SJSA1 (cell line): Measurements from ENCODE around the gene EDA. TPM values are rescaled to one million over a fixed set of nuclear protein-coding genes. Genes with fewer than 3 reads are reported as not detected.
"Not testable (repeated sequence)": the region's sequence is repeated elsewhere in the genome, so short reads cannot be mapped to it uniquely, and the experiment has no call there.

Source experiments
- DNase-seq, 2 experiments: peaks; one replicate each; pipeline ENCODE4 v3.0.0-alpha.2; 2015 to 2020; ENCODE audit warnings: low spot score in 2 of 2, low read depth in 1 of 2
- H3K27ac ChIP-seq: fragments of 250-450 bp; sonication (Bioruptor Pico); 2 replicates; pipeline ENCODE4 v1.5.1; 2020; ENCODE audit warnings: mild to moderate bottlenecking, moderate library complexity
- H3K27me3 ChIP-seq: fragments of 250-450 bp; sonication (Bioruptor Pico); replicated peaks from 2 replicates; pipeline ENCODE4 v1.5.1; 2020; ENCODE audit warnings: mild to moderate bottlenecking, moderate library complexity
- H3K36me3 ChIP-seq: fragments of 250-450 bp; sonication (Bioruptor Pico); 2 replicates; pipeline ENCODE4 v1.5.1; 2020; ENCODE audit warnings: mild to moderate bottlenecking
- H3K4me1 ChIP-seq: fragments of 250-450 bp; sonication (Bioruptor Pico); replicated peaks from 2 replicates; pipeline ENCODE4 v1.6.1; 2021; ENCODE audit warnings: mild to moderate bottlenecking
- H3K4me3 ChIP-seq: fragments of 250-450 bp; sonication (Bioruptor Pico); 2 replicates; pipeline ENCODE4 v1.5.1; 2020; ENCODE audit warnings: mild to moderate bottlenecking
- H3K9me3 ChIP-seq: fragments of 250-450 bp; sonication (Bioruptor Pico); replicated peaks from 2 replicates; pipeline ENCODE4 v1.5.1; 2020; ENCODE audit warnings: mild to moderate bottlenecking
- total RNA-seq: library from RNA; depleted of rRNA; stranded (reverse); fragments of >200 nt; shearing (Covaris generic); gene quantifications from 2 replicates; pipeline ENCODE4 v1.2.3, GENCODE V29; 2014

Gene EDA
- total RNA-seq, 1 experiment from 2014 or later: not detected

- not testable (repeated sequence) for H3K4me1 ChIP-seq, H3K36me3 ChIP-seq, H3K4me3 ChIP-seq, H3K27me3 ChIP-seq, H3K9me3 ChIP-seq, H3K27ac ChIP-seq, DNase-seq
These were observed 382.4 kb downstream of the EDA start for GRCh38 chrX:69998299-69998698.

DNA sequence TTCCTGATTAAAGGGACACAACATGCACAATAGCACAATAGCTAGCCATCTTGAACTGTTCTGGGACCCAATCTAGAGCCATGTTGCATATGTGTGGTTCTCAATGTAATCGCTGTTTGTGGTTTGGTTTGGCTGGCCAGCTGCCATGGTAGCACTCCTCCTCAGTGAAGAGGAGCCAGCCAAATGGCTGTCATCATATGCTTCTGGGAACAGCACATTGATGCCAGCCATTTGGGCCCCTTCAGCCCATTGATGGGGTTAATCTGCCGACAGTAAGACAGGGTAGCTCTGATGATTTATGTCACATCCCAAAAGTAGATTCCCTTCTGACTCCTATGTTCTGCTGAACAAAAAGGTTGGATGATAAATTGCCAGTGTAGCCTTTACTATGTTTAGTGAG is 385.4 kb downstream of the EDA start:
- Histone ChIP-seq H3K27me3 (no peaks in the 10 kb centered on the region), H3K4me3 (no peak overlapping the region), H3K4me1 (no peaks in the 10 kb centered on the region), H3K9me3 (no peaks in the 10 kb centered on the region), H3K27ac (no peak overlapping the region), H3K36me3 (no peaks in the 10 kb centered on the region)
- DNase-seq: no peak

GRCh38 chrX:70001708-70002341 is 385.9 kb downstream of the EDA start:
- no peaks in the 10 kb centered on the region for H3K4me1 ChIP-seq
- no peak overlapping the region for H3K27ac ChIP-seq
- no peaks in the 10 kb centered on the region for H3K36me3 ChIP-seq
- no peaks in the 10 kb centered on the region for H3K9me3 ChIP-seq
- no peaks in the 10 kb centered on the region for H3K27me3 ChIP-seq
- no peak overlapping the region for H3K4me3 ChIP-seq
- DNase-seq: no peak

- H3K4me3 ChIP-seq: no peak overlapping the region
- no peaks in the 10 kb centered on the region for H3K4me1 ChIP-seq
- H3K36me3 ChIP-seq: no peaks in the 10 kb centered on the region
- H3K27me3 ChIP-seq: no peaks in the 10 kb centered on the region
- H3K27ac ChIP-seq: no peak overlapping the region
- no peak for DNase-seq
- H3K9me3 ChIP-seq: no peaks in the 10 kb centered on the region
These were observed 392.0 kb downstream of the EDA start for GRCh38 chrX:70007946-70008345.

DNA sequence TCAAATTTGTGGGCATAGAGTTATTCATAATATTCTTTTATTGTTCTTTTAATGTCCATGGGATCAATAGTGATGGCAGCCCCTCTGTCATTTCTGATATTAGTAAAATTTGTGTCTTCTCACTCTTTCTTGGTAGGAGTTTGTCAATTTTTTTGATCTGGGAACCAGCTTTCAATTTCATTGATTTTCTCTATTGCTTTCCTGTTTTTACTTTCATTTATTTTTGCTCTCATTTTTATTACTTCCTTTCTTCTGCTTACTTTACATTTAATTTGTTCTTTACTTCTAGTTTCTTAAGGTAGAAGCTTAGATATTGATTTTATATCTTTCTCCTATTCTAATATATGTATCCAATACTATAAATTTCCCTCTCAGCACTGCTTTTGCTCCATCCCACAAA is 393.1 kb downstream of the EDA start:
- Histone ChIP-seq H3K4me1 (no peaks in the 10 kb centered on the region), H3K4me3 (no peak overlapping the region), H3K36me3 (no peaks in the 10 kb centered on the region), H3K27me3 (no peaks in the 10 kb centered on the region), H3K27ac (no peak overlapping the region), H3K9me3 (no peaks in the 10 kb centered on the region)
- no peak for DNase-seq

- no peak for DNase-seq
These were observed 394.1 kb downstream of the EDA start for GRCh38 chrX:70009970-70010369.

DNA sequence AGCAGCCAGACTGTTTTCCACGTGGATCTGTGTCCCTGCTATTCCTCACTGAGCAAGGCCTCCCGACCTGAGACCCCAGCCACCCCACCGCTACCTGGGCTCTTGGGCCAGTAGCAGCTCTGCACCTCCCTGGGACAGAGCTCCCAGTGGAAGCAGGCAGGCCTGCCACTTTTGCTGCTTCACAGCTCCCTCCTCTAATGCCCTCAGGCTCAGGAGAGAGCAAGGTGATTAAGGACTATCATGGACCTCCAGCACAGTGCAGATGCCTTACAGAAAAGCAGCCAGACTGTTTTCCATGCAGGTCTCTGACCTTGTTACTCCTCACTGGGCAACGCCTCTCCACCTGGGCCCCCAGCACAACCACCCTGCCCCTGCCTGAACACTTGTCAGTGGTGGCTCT is 396.8 kb downstream of the EDA start:
- Histone ChIP-seq H3K36me3 (no peaks in the 10 kb centered on the region), H3K4me3 (no peak overlapping the region), H3K27me3 (no peaks in the 10 kb centered on the region), H3K4me1 (no peaks in the 10 kb centered on the region), H3K9me3 (no peaks in the 10 kb centered on the region), H3K27ac (no peak overlapping the region)
- DNase-seq: no peak

More at GRCh38 chrX:70009970-70010369, 394.1 kb downstream of the EDA start:
- no peaks in the 10 kb centered on the region for H3K4me1 ChIP-seq
- H3K36me3 ChIP-seq: no peaks in the 10 kb centered on the region
- H3K4me3 ChIP-seq: no peak overlapping the region
- no peak overlapping the region for H3K27ac ChIP-seq
- H3K9me3 ChIP-seq: no peaks in the 10 kb centered on the region
- H3K27me3 ChIP-seq: no peaks in the 10 kb centered on the region

- H3K36me3 ChIP-seq: no peaks in the 10 kb centered on the region
- no peak overlapping the region for H3K27ac ChIP-seq
- H3K9me3 ChIP-seq: no peaks in the 10 kb centered on the region
- H3K4me1 ChIP-seq: no peaks in the 10 kb centered on the region
- H3K4me3 ChIP-seq: no peak overlapping the region
- DNase-seq: no peak
- H3K27me3 ChIP-seq: no peaks in the 10 kb centered on the region
These were observed 397.8 kb downstream of the EDA start for GRCh38 chrX:70013466-70014381.

DNA sequence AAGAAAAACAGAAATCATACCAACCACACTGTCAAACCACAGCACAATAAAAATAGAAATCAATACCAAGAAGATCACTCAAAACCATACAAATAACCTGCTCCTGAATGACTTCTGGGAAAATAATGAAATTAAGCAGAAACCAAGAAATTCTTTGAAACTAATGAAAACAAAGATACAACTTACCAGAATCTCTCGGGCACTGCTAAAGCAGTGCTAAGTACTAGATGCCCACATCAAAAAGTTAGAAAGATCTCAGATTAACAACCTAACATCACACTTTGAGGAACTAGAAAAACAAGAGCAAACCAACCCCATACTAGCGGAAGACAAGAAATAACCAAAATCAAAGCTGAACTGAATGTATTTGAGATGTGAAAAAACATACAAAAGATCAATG is 400.6 kb downstream of the EDA start:
- Histone ChIP-seq H3K9me3 (no peaks in the 10 kb centered on the region), H3K4me3 (no peak overlapping the region), H3K27me3 (no peaks in the 10 kb centered on the region), H3K27ac (no peak overlapping the region), H3K36me3 (no peaks in the 10 kb centered on the region), H3K4me1 (no peaks in the 10 kb centered on the region)
- DNase-seq: no peak

- Histone ChIP-seq H3K27ac (no peak overlapping the region), H3K4me3 (no peak overlapping the region), H3K4me1 (no peaks in the 10 kb centered on the region), H3K27me3 (no peaks in the 10 kb centered on the region), H3K36me3 (no peaks in the 10 kb centered on the region), H3K9me3 (no peaks in the 10 kb centered on the region)
- DNase-seq: no peak
These were observed 406.7 kb downstream of the EDA start for GRCh38 chrX:70022616-70023015.

GRCh38 chrX:70025464-70025863 is 409.6 kb downstream of the EDA start:
- Histone ChIP-seq H3K9me3 (no peaks in the 10 kb centered on the region), H3K36me3 (no peaks in the 10 kb centered on the region), H3K27me3 (no peaks in the 10 kb centered on the region), H3K4me1 (no peaks in the 10 kb centered on the region), H3K27ac (no peak overlapping the region), H3K4me3 (no peak overlapping the region)
- DNase-seq: no peak

DNA sequence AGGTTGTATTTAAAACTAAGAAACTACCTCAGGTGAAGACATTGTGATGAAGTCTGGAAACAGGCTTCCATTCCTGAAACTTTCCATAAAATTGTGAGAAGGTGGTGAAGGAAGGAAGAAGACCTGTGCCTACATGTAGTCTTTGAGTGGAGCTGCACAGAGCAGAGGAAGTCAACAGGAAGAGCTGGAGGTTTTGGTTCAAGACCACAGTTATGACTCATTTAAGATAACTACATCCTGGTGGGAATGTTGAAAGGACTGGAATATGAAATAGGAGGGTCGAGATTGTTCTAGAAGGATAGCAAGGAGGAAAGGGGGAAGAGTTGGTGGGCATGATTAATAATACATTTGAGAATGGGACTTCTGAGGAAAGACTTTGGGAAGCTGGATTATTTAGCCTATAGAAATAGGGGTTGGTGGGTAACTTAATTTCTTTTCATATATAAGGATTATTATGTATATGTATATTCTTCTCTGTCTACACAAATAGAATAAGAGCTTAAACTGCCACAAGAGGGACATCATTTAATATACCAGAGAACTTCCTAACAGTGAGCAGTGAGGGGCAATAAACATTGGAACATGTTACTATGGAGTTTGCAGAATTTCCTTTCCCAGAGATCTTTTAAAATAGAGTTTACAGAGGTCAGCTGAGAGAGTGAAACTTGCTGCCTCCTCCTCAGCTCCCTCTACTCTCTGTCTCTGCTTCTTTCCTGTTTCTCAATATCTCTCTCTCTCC is 410.4 kb downstream of the EDA start:
- H3K9me3 ChIP-seq: no peaks in the 10 kb centered on the region
- no peaks in the 10 kb centered on the region for H3K4me1 ChIP-seq
- no peak for DNase-seq
- no peak overlapping the region for H3K27ac ChIP-seq
- no peaks in the 10 kb centered on the region for H3K36me3 ChIP-seq
- no peak overlapping the region for H3K4me3 ChIP-seq
- no peaks in the 10 kb centered on the region for H3K27me3 ChIP-seq

- Histone ChIP-seq H3K4me3 (no peak overlapping the region), H3K27me3 (no peaks in the 10 kb centered on the region), H3K36me3 (no peaks in the 10 kb centered on the region), H3K27ac (no peak overlapping the region), H3K4me1 (no peaks in the 10 kb centered on the region), H3K9me3 (no peaks in the 10 kb centered on the region)
- no peak for DNase-seq
These were observed 410.9 kb downstream of the EDA start for GRCh38 chrX:70026851-70027200.

DNA sequence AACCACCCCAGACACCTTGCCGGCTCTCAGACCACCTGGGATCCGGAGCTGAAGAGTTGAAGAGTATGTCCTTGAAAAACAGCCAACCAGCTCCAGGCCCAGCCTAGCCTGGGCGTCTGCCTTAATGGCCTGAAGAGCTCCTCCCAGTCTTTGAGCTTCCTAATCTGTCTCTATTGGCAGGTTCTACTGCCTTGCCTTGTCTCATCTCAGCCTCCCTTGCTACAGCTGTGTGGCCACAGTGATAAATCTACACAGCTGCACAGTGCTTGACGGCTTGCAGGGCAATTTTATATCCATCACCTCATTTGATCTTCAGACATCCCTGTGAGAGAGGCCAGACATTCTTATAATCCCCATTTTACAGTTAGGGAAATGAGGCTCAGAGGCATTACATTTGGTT is 413.9 kb downstream of the EDA start:
- Histone ChIP-seq H3K36me3 (no peaks in the 10 kb centered on the region), H3K9me3 (no peaks in the 10 kb centered on the region), H3K4me1 (no peaks in the 10 kb centered on the region), H3K27me3 (no peaks in the 10 kb centered on the region), H3K4me3 (no peak overlapping the region), H3K27ac (no peak overlapping the region)
- no peak for DNase-seq
